RWPE2 (cell line): ENCODE data around the gene RING1.
A peak's percentile ranks its signal among the peaks of the same experiment; 100 is the strongest.

Experiments
- ATAC-seq: fragments of 200-7000 bp; cut with Tn5 transposase; 3 replicates; pipeline ENCODE4 v1.9.1; 2021; ENCODE audit warnings: low read depth
- DNase-seq: peaks from one replicate; pipeline ENCODE4 v3.0.0-alpha.2; 2020; ENCODE audit warnings: low spot score
- H3K27ac ChIP-seq: fragments of 450-650 bp; 2 replicates; pipeline ENCODE4 v1.5.1; 2017; ENCODE audit warnings: mild to moderate bottlenecking; ENCODE audit not compliant: poor library complexity, severe bottlenecking
- H3K27me3 ChIP-seq: fragments of 250-450 bp; sonication (Bioruptor Pico); 2 replicates; pipeline ENCODE4 v1.5.1; 2021; ENCODE audit warnings: mild to moderate bottlenecking, moderate library complexity; ENCODE audit not compliant: insufficient read depth, poor library complexity, severe bottlenecking
- H3K36me3 ChIP-seq: fragments of 250-450 bp; sonication (Bioruptor Pico); 2 replicates; pipeline ENCODE4 v1.5.1; 2020; ENCODE audit warnings: low read depth, mild to moderate bottlenecking, moderate library complexity
- H3K4me1 ChIP-seq: fragments of 250-450 bp; sonication (Bioruptor Pico); 2 replicates; pipeline ENCODE4 v1.5.1; 2021; ENCODE audit warnings: mild to moderate bottlenecking, moderate library complexity; ENCODE audit not compliant: insufficient read depth, poor library complexity, severe bottlenecking
- H3K4me3 ChIP-seq: fragments of 250-450 bp; sonication (Bioruptor Pico); 2 replicates; pipeline ENCODE4 v1.5.1; 2021; ENCODE audit warnings: mild to moderate bottlenecking, moderate library complexity; ENCODE audit not compliant: severe bottlenecking
- H3K9me3 ChIP-seq: fragments of 250-450 bp; sonication (Bioruptor Pico); 2 replicates; pipeline ENCODE4 v1.5.1; 2021; ENCODE audit warnings: mild to moderate bottlenecking, moderate library complexity; ENCODE audit not compliant: severe bottlenecking
- CTCF ChIP-seq: fragments of 450-650 bp; IDR thresholded peaks from one replicate; pipeline ENCODE4 v1.5.1; 2017; ENCODE audit warnings: mild to moderate bottlenecking, moderate library complexity; ENCODE audit not compliant: poor library complexity, severe bottlenecking

RING1 gene

GRCh38 chr6:33189625-33190448 lies 18.5 kb upstream of the RING1 start:
- Histone ChIP-seq H3K9me3 (no peaks in the 10 kb centered on the region), H3K27me3 (peaks cover 8% of the 10 kb centered on the region), H3K36me3 (0 out of 2 replicates have a peak, but pooled peaks cover 6% of the 10 kb centered on the region), H3K27ac (no peak overlapping the region), H3K4me3 (no peak overlapping the region), H3K4me1 (no peaks in the 10 kb centered on the region)
- ATAC-seq (no peak), DNase-seq (no peak)
- no peak for TF ChIP-seq CTCF

GRCh38 chr6:33190504-33191107 lies 17.7 kb upstream of the RING1 start:
- no peak overlapping the region for H3K27ac ChIP-seq
- no peak for ATAC-seq
- no peaks in the 10 kb centered on the region for H3K9me3 ChIP-seq
- TF ChIP-seq CTCF: no peak
- no peak overlapping the region for H3K4me3 ChIP-seq
- peaks cover 11% of the 10 kb centered on the region for H3K36me3 ChIP-seq
- no peaks in the 10 kb centered on the region for H3K4me1 ChIP-seq
- peaks cover 8% of the 10 kb centered on the region for H3K27me3 ChIP-seq
- no peak for DNase-seq

GRCh38 chr6:33191383-33192104 lies 16.8 kb upstream of the RING1 start:
- no peak for TF ChIP-seq CTCF
- Histone ChIP-seq H3K36me3 (peaks cover 20% of the 10 kb centered on the region), H3K4me1 (no peaks in the 10 kb centered on the region), H3K27me3 (peaks cover 8% of the 10 kb centered on the region), H3K27ac (no peak overlapping the region), H3K4me3 (no peak overlapping the region), H3K9me3 (no peaks in the 10 kb centered on the region)
- DNase-seq (no peak), ATAC-seq (no peak)

DNA sequence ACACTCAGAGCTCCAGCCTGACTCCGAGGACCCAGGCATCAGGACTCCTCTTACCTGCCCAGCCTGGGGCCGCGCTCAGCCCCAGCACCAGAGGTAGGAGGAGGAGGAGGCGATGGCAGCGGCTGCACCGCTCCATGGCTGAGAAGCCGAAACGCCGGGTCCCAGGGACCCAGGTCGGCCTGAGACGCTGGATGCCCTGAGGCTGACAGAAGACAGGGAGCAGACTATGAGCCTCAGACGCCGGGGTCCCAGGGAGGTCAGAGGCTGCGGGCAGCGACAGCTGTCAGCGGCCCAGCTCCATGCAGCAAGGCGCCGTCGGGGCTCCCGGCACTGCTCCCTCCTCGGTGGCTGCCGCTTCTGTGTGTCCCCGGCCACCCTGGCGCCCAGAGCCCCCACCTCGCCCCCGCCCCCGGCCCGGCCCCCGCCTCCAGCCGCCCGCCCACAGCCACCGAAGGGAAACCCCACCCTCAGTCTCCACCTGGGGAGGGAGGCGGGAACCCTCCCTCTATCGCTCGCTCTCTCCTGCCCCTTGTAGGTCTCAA lies 16.1 kb upstream of the RING1 start, which contains the start of gene COL11A2:
TSS of gene COL11A2 (minus strand) at position 363 of the 542 bp plus-strand sequence. CDS start at position 136, 227 bp downstream.
- H3K4me3 ChIP-seq: peak within 1 kb of the TSS; percentile 22
- DNase-seq: no peak

More for the DNA sequence above, 16.1 kb upstream of the RING1 start, which contains the start of gene COL11A2:
- Histone ChIP-seq H3K27me3 (peaks cover 8% of the 10 kb centered on the region), H3K36me3 (peaks cover 27% of the 10 kb centered on the region), H3K4me1 (no peaks in the 10 kb centered on the region), H3K27ac (no peak within 1 kb of the TSS), H3K9me3 (no peaks in the 10 kb centered on the region)
- TF ChIP-seq CTCF: no peak
- no peak for ATAC-seq
